GM12891 (cell line): Measurements from ENCODE around the gene BCL2.

ENCODE experiments used
- DNase-seq: peaks from one replicate; pipeline ENCODE4 v3.0.0; 2011; ENCODE audit warnings: low spot score; ENCODE audit not compliant: insufficient read length
- FAIRE-seq: peaks from 2 replicates; lab custom pipeline; 2011; peaks lifted over from hg19 to GRCh38; lab: Jason Lieb, UNC
- PAX5 ChIP-seq: IDR thresholded peaks from 2 replicates; pipeline ENCODE4 v1.6.1; 2011; ENCODE audit warnings: low read length, moderate library complexity, mild to moderate bottlenecking; ENCODE audit not compliant: insufficient read depth, severe bottlenecking
- POLR2A ChIP-seq: IDR thresholded peaks from 2 replicates; pipeline ENCODE4 v1.6.1; 2011; ENCODE audit warnings: low read depth, low read length, control low read depth
- POLR2AphosphoS5 ChIP-seq: IDR thresholded peaks from 2 replicates; pipeline ENCODE4 v1.6.1; 2011; ENCODE audit warnings: low read depth, low read length, control low read depth
- POU2F2 ChIP-seq: IDR thresholded peaks from 2 replicates; pipeline ENCODE4 v1.6.1; 2011; ENCODE audit warnings: low read depth, mild to moderate bottlenecking, control low read depth, low read length, moderate library complexity
- SPI1 ChIP-seq: IDR thresholded peaks from 2 replicates; pipeline ENCODE4 v1.6.1; 2011; ENCODE audit warnings: low read depth, low read length, control low read depth
- TAF1 ChIP-seq: IDR thresholded peaks from 2 replicates; pipeline ENCODE4 v1.6.1; 2011; ENCODE audit warnings: low read depth, low read length, control low read depth

The BCL2 gene

DNA sequence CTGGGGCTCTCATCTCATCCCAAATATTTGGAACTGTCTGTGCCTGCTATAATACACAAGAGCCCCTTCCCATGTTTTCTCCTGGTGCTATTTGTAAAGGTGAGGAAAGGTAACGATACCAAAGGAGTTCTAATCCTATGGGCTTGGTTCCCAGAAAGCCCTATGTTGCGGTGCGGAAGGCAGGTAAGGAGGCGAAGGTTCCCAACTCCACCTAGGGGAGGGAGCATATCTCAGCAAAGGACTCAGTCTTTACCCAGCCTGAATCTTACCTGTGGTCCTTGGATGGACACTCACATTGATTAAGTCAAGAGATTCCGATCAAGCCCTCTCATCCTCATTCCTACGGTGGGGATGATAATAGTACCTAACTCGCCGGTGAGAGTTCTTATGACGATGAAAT lies 140.1 kb downstream of the BCL2 start:
- FAIRE-seq = peak; percentile 69
- no peak for DNase-seq
- no peak for TF ChIP-seq POLR2A

- TF ChIP-seq PAX5 (no peak), POLR2AphosphoS5 (no peak), TAF1 (no peak), SPI1 (no peak), POLR2A (no peak), POU2F2 (no peak)
- DNase-seq (no peak), FAIRE-seq (peak; percentile 52)
These were observed 140.6 kb downstream of the BCL2 start for GRCh38 chr18:63178971-63179370.

DNA sequence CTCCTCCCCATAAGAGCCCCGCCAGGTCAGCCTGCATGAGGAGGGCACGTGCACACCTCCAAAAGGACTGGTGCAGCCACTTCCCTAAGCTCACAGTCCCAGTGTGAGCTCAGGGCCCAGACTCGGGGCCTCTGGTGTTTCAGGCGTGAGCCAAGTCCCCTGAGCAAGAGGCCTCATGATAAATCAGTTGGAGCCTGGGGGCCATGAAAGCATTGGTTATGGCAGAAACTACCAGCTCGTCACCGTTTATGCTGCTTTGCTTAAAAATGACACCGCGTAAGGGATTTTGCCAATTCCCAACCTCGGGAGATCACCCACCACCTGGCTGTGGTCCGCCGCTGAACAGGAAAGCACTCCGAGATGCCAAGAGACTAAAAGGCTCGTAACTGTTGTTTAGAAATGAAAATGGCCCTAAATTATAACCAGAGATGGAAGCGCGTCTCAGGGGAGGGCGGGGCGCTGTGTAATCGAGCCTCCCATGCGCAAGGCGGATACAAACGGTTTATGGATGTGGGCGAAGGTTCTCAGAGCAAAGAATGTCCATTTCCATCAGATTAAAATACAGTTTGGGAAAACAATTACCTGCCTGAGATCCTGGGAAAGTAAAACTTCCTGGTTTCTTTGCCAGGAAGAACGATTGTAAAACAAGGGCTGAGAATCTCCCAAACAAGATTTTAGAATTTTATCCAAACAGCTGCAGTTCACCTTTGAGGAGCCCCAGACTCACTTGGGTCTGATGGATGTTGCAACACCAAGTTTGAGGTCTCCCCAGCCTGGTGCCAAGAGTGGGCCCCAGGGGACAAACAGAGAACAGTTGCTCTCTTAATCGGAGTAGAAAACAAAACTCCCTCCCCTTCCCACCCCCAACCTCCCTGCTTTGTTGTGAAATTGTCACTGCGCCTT lies 141.4 kb downstream of the BCL2 start:
- TF ChIP-seq POLR2A = no peak
- no peak for TF ChIP-seq PAX5
- TF ChIP-seq POU2F2 = no peak
- no peak for TF ChIP-seq TAF1
- TF ChIP-seq POLR2AphosphoS5 = no peak
- TF ChIP-seq SPI1 = no peak
- DNase-seq = no peak
- peak; percentile 84 for FAIRE-seq

- DNase-seq (no peak), FAIRE-seq (peak; percentile 35)
- TF ChIP-seq POLR2A (no peak), POU2F2 (no peak), TAF1 (no peak), SPI1 (no peak), POLR2AphosphoS5 (no peak), PAX5 (no peak)
These were observed 142.3 kb downstream of the BCL2 start for GRCh38 chr18:63177259-63177658.

GRCh38 chr18:63175264-63175663 lies 144.3 kb downstream of the BCL2 start:
- no peak for DNase-seq
- TF ChIP-seq SPI1 (no peak), TAF1 (no peak), PAX5 (no peak), POU2F2 (no peak)
- peak; percentile 28 for FAIRE-seq

- TF ChIP-seq POLR2A = no peak
- TF ChIP-seq POU2F2 = no peak
- no peak for TF ChIP-seq POLR2AphosphoS5
- no peak for TF ChIP-seq TAF1
- no peak for TF ChIP-seq SPI1
- no peak for TF ChIP-seq PAX5
- FAIRE-seq (no peak), DNase-seq (no peak)
These were observed 145.6 kb downstream of the BCL2 start for GRCh38 chr18:63173983-63174382.

GRCh38 chr18:63169853-63170252 lies 149.7 kb downstream of the BCL2 start:
- DNase-seq (no peak), FAIRE-seq (no peak)
- TF ChIP-seq SPI1 = no peak
- TF ChIP-seq POLR2A = no peak
- TF ChIP-seq PAX5 = no peak
- no peak for TF ChIP-seq POLR2AphosphoS5
- TF ChIP-seq TAF1 = no peak
- TF ChIP-seq POU2F2 = no peak

DNA sequence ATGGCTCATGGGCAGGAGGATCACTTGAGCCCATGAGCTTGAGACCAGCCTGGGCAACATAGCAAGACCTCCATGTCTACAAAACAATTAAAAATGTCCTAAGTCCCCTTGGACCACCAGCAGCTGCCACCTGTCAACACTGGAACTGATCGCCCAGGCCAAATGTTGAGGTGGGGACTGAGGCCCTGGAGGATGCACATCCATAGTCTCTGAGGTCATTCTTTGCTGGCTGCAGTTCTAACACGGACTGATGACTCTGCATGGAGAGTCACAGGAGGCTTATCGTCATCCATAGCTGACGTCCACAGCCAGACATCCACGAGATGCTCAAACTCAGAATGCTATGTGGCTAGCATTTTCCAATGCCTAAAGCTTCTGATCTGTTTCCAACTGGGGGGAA lies 151.3 kb downstream of the BCL2 start:
- no peak for DNase-seq
- FAIRE-seq = no peak

DNA sequence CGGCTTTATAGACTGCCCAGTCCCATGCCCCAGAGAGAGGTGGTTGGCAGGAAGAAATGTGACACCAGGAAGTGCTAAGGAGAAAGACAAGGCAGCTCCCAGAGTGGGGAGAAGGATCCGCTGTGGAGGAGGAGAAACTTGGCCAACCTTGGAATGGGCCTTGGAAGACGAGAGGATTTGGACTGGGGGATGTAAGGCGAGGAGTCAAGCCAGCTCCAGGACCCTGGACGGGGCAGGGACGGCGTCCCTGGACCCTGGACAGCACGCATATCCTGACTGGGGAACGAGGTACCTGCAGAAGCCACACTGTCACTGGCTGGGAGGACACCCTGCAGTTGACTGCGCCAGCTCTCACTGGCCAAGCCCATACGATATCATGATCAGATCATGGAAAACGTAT lies 153.4 kb downstream of the BCL2 start:
- no peak for FAIRE-seq
- DNase-seq = no peak
- TF ChIP-seq PAX5 (no peak), POU2F2 (no peak), SPI1 (no peak), TAF1 (no peak), POLR2A (no peak), POLR2AphosphoS5 (no peak)

More for the DNA sequence above, 151.3 kb downstream of the BCL2 start:
- TF ChIP-seq POLR2A = no peak
- no peak for TF ChIP-seq PAX5
- no peak for TF ChIP-seq SPI1
- no peak for TF ChIP-seq POU2F2

GRCh38 chr18:63164396-63164795 lies 155.2 kb downstream of the BCL2 start:
- no peak for TF ChIP-seq SPI1
- TF ChIP-seq POLR2AphosphoS5 = no peak
- no peak for FAIRE-seq
- no peak for DNase-seq
